Hematopoietic multipotent progenitor cell treated with erythropoietin and hydrocortisone succinate and interleukin-3 and kit ligand, for 8 days (in vitro differentiated cells): ENCODE results near the gene PDP2.

Source experiments
- DNase-seq: peaks from one replicate; pipeline ENCODE4 v3.0.0-alpha.2; 2015

PDP2 gene, protein sequence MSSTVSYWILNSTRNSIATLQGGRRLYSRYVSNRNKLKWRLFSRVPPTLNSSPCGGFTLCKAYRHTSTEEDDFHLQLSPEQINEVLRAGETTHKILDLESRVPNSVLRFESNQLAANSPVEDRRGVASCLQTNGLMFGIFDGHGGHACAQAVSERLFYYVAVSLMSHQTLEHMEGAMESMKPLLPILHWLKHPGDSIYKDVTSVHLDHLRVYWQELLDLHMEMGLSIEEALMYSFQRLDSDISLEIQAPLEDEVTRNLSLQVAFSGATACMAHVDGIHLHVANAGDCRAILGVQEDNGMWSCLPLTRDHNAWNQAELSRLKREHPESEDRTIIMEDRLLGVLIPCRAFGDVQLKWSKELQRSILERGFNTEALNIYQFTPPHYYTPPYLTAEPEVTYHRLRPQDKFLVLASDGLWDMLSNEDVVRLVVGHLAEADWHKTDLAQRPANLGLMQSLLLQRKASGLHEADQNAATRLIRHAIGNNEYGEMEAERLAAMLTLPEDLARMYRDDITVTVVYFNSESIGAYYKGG

DNA sequence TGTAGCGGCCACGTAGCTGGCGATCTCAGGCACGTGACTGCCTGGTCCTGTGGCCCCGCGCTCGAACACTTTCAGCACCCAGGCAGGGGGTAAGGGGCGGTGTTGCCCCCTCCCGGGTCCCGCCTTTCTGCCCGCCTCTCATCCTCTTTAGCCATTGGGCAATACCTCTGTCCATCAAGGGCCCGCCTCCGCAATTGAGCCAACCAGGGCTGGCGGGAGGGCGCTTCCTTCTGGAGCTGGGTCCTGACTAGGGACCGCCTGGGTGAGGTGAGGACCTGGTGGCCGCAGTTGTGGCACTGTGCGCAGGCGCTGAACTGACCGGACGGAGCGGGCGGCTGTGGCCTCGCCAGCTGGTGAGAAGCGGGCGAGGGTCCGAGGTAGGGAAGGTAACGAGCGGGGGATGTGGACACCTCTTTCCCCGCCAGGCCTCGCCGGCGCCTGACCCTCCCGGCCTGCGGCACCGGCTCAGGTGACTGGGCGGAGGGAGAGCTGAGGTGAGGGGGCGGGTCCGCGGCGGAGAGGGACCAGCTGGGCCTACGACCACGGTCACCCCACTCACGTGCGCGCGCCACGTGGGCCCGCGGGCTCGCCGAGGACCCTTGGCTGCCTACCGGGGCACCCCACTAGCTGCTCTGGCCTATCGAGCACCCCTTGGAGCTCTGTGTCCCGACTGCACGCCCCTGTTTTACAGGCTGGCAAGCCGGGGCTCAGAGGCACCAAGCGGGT, at the start of gene PDP2:
PDP2 (plus strand) TSS at position 228 of the 726 bp plus-strand sequence. CDS start 3,770 bp downstream, outside the sequence.
- peak; percentile 96 for DNase-seq

DNA sequence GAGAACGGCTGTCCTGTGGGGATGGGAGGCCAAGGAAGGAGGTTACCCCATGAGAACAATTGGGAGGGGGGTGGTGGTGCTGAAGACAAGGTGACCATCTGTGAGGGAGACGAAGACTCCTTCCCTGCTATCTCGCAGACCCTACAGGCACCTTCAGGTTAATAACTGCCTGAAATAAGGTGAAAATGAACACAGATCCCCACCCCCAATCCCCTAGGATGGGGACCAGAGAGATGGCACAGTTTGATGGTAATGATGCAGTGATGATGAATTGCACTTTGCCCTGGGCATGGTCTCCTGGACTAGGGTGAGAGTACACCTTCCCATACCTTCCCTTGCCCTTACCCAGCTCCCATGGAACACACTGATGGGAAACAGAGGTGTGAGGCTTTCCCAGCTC, 48.1 kb upstream of the PDP2 start:
- no peak for DNase-seq

DNA sequence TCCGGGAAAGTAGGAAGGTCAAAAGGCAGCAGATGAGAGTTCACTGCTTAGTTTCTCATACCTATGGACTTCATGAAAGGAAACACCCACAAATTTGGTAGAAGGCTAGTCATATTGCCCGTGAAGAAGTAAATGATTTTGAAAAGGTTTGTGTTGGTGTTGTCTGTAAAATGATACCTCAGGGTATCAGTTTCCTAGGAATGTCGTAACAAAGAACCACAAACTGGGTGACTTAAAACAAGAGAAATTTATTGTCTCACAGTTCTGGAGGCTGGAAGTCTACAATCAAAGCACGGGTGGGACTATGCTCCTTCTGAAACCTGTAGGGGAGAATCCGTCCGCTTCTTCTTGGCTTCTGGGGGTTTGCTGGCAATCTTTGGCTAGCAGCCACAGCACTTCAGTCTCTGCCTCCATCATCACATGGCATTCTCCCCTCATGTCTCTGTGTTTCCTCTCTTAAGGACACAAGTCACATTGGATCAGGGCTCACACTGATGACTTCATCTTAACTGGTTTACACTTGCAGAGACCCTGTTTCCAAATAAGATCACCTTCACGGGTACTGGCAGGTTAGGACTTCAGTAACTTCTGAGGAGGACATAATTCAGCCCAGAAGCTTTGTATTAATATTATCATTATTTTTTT, 47.5 kb upstream of the PDP2 start:
- DNase-seq: no peak

GRCh38 chr16:66834746-66835145, 45.6 kb upstream of the PDP2 start:
- DNase-seq: no peak

- DNase-seq: no peak
Measured at GRCh38 chr16:66840883-66841282, 39.4 kb upstream of the PDP2 start.

- DNase-seq: no peak
Measured at GRCh38 chr16:66841366-66841765, 38.9 kb upstream of the PDP2 start.

- DNase-seq: peak; percentile 67
Measured at GRCh38 chr16:66842765-66843164, 37.5 kb upstream of the PDP2 start.

DNA sequence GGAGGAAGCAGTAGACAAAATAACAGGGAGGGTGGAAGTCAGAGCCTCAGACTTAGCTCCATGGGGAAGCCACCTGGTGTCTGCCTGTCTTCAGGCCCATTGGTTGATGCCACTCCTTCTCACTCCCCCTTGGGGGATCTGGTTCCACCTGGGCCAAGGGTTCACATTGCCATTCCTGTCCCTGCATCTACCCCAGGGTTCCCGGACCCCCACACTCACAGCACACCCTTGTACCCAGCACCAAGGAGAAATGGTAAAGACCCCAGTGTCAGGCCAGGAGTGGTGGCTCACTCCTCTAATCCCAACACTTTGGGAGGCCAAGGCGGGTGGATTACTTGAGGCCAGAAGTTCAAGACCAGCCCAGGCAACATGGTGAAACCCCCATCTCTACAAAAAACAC, 37.1 kb upstream of the PDP2 start:
- DNase-seq: no peak

DNA sequence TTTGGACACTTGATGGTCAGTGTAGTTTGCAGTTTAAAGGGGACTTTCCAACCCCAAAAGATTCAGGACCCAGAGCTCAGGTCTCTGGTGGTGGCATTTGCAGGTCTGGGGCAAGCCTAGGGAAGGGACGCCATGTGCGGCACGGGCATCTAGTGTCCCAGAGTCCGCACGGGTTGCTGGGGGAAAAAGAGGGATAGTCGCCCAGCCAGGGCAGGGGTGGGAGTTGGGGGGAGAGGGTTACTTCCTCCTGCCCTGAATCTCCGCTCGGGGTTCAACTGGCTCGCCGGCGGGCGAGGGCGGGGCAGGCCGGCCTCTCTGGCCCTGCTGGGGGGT, 36.3 kb upstream of the PDP2 start:
- no peak for DNase-seq

- DNase-seq: no peak
Measured at GRCh38 chr16:66844342-66845079, 35.8 kb upstream of the PDP2 start, which contains the start of gene CA7. CA7 (plus strand) TSS chr16:66844414; CDS start chr16:66844488, 74 bp downstream.

- DNase-seq: no peak
Measured at GRCh38 chr16:66845080-66845410, 35.3 kb upstream of the PDP2 start.

GRCh38 chr16:66845791-66846221, 34.5 kb upstream of the PDP2 start:
- no peak for DNase-seq

DNA sequence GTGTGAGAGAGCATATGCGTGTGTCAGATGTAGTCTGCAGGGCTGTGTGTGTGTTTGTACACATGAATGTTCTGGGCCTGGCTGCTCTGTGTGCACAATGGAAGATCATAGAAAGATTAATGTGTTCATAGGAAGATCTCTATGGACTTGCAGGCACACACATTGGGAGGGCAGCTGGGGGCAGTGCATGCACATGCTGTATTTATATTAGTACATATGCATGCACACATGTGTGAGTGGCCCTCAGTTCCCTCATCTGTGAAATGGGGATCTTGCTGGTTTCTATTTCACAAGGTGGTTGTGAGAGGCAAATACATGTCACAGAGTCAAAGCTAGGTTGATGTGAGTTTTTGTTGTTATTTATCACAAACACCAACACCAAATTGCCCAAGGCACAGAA, 34.0 kb upstream of the PDP2 start:
- no peak for DNase-seq

GRCh38 chr16:66846831-66847230, 33.5 kb upstream of the PDP2 start:
- no peak for DNase-seq

GRCh38 chr16:66847533-66848067, 32.7 kb upstream of the PDP2 start:
- DNase-seq: no peak

DNA sequence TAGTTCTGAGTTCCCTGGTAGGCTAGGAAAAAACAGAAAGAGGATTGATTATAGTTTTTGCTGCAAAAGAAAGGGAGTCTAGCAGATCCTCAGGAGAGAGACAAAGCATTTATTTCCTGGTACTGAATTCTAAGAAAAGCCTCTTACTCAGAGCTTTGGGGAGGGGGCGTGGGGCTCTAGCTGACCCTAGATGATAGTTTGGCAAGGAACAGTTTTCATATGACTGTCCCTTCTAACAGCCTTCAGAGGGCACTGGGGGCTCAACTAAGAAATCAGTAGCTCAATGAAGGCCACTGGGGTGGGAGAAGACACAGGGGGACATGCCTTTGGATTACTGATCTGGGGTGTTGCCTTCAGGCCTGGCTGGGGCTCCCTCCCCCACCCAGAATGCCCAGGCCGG, 32.1 kb upstream of the PDP2 start:
- DNase-seq: no peak

GRCh38 chr16:66849021-66849420, 31.3 kb upstream of the PDP2 start:
- DNase-seq: no peak

GRCh38 chr16:66849549-66849948, 30.8 kb upstream of the PDP2 start:
- DNase-seq: no peak

GRCh38 chr16:66850115-66850815, 30.1 kb upstream of the PDP2 start:
- DNase-seq: no peak

DNA sequence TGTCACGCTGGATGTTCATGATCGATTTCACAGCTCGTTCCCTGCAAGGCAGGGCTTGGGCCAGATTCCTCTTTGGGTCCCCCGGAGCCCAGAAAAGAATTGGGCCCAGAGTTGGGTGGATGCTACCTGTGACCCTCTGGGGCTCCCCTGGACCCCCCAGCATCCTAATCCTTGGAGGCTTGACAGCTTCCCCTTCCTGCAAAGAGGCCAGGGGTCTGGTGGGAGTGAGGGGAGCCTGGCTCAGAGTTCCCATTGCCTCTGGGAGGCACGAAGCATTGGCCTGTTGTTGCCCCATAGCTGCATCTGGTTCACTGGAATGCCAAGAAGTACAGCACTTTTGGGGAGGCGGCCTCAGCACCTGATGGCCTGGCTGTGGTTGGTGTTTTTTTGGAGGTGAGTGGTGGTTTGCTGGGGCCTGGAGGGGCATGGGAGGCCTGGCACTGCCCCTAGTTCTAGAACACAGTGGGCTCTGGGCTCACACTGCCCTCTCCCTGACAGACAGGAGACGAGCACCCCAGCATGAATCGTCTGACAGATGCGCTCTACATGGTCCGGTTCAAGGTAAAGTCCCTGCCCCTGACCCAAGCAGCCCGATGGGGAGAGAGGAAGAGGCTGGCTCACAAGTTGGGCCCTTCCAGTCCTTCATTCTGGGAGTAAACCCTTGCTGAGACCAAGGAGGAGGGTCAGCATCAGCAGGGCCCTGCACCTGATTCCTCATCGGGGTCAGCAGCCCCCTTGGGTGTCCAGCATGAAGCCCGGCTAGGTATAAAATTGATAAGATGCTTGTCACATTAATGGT, 28.9 kb upstream of the PDP2 start:
- no peak for DNase-seq
